T-helper 1 cell treated with Interleukin-12 subunit alpha and Interleukin-12 subunit beta and Interleukin-4 antibody, amounts not matched to agents 30 μg/mL and 1 μg/mL, for 36 hours (primary cell): ENCODE measurements around the gene IVNS1ABP.
"Not testable (repeated sequence)": the region's sequence is repeated elsewhere in the genome, so short reads cannot be mapped to it uniquely, and the experiment has no call there.

Source experiments
- H3K27ac Mint-ChIP-seq: one replicate; pipeline ENCODE4 v1.8.0; 2021; ENCODE audit warnings: mild to moderate bottlenecking, mixed read lengths
- H3K27me3 Mint-ChIP-seq: one replicate; pipeline ENCODE4 v1.8.0; 2021; ENCODE audit warnings: low read depth, mixed read lengths
- H3K36me3 Mint-ChIP-seq: one replicate; pipeline ENCODE4 v1.8.0; 2021; ENCODE audit warnings: low read depth, mixed read lengths
- H3K4me1 Mint-ChIP-seq: one replicate; pipeline ENCODE4 v1.8.0; 2021; ENCODE audit warnings: low read depth, mixed read lengths
- H3K4me3 Mint-ChIP-seq: one replicate; pipeline ENCODE4 v1.8.0; 2021; ENCODE audit warnings: mild to moderate bottlenecking, moderate library complexity, mixed read lengths
- H3K9me3 Mint-ChIP-seq: one replicate; pipeline ENCODE4 v1.8.0; 2021; ENCODE audit warnings: mixed read lengths

Gene IVNS1ABP

DNA sequence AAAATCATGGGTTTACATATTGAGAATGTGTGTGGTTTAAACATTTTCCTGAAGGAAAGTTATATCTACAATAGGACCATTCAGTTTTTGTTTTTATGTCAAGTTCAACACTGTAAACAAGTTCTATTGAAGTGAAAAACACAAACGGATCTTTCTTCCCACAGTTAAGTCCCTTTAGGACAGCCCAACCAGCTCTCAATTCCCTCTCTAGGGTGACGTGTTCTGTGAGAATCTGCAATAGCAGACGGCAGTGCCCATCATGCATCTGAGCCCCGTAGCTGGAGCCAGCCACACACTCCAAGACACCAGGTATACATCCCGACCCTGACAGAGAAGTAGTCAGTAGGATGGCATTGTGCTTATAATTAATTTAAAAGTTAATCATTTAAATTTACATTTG lies 26.3 kb upstream of the IVNS1ABP start:
- peaks cover 8% of the 10 kb centered on the region for H3K36me3 Mint-ChIP-seq
- peaks cover 39% of the 10 kb centered on the region for H3K4me1 Mint-ChIP-seq
- no peak overlapping the region for H3K4me3 Mint-ChIP-seq
- H3K27ac Mint-ChIP-seq = no peak overlapping the region
- no peaks in the 10 kb centered on the region for H3K27me3 Mint-ChIP-seq
- no peaks in the 10 kb centered on the region for H3K9me3 Mint-ChIP-seq

DNA sequence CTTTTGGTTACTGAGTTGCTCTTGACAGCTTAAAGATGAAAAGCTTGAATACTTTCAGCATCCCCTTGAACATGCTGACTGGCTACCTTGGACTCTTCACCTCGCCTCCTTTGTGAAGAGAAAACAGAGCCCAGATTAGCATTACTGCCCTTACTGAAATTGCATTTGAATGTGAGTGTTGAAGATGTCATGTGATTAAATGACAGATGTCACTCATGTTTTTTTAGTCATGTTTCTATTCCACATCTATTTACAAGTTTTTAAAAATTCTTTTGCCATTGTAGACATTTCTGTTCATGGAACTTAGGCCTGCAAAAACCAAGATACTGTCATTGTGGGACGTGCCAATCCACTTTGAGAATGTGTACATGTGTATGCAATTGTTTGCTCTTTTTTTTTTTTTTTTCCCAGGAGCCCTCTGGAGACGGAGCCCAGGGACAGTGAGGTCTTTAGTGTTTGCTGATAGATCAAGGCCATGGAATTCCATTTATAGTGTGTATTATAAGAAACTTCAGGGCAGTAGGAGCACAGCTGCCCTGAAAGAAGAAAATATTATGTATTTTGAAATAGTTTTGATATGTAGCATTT lies 25.7 kb upstream of the IVNS1ABP start:
- Mint-ChIP-seq H3K4me1 (peaks cover 40% of the 10 kb centered on the region), H3K36me3 (peaks cover 8% of the 10 kb centered on the region), H3K27me3 (no peaks in the 10 kb centered on the region), H3K27ac (no peak overlapping the region), H3K9me3 (no peaks in the 10 kb centered on the region), H3K4me3 (no peak overlapping the region)

DNA sequence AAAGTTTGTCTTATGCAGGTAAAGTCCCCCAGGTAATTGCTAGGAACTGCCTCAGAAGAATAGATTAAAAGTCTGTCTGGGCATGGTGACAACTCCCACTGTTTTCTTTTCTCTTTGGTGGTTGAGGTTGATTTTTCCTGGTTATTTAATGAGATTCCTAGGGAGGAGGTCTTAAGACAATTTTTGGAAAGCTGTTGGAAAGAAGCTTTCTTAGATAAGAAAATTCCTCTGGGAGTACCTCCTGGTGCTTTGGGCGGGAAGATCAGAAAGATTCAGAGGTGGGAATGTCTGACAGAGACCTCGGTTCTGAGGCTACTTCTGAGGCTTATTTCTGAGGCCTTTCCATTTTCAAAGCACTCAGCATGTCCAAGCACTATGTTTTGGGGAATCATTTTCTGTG lies 25.0 kb upstream of the IVNS1ABP start:
- H3K4me3 Mint-ChIP-seq = no peak overlapping the region
- peaks cover 43% of the 10 kb centered on the region for H3K4me1 Mint-ChIP-seq
- no peak overlapping the region for H3K27ac Mint-ChIP-seq
- H3K36me3 Mint-ChIP-seq = peaks cover 8% of the 10 kb centered on the region
- H3K9me3 Mint-ChIP-seq = no peaks in the 10 kb centered on the region
- no peaks in the 10 kb centered on the region for H3K27me3 Mint-ChIP-seq

DNA sequence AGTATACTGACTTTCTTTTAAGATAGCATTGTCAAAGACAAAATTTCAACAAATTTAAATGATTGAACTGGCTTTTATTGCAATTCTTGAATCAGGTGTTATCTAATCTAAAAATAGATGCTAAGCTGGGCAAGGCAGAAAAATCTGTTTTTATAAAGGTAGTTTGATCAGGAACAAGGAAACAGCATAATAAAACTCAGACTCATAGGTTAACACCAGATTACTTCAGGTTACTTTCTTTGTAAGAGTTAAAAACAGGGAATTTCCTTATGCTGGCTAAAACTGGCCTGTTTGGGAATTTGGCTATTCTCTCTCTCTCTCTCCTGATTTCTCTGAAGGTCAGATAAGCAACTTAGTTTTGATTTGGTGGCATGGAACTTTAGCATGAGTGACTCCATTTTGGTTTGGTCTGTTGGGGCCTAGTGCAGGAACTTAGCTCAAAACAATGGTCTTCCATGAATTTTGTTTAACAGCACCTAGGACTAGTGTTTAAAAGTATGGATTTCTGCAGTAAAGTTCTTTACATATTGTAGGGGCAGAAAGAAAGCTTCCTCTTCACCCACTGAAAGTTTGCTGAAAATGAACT lies 24.2 kb upstream of the IVNS1ABP start:
- Mint-ChIP-seq H3K27me3 (no peaks in the 10 kb centered on the region), H3K36me3 (peaks cover 8% of the 10 kb centered on the region), H3K27ac (no peak overlapping the region), H3K4me1 (peaks cover 43% of the 10 kb centered on the region), H3K4me3 (no peak overlapping the region), H3K9me3 (no peaks in the 10 kb centered on the region)

DNA sequence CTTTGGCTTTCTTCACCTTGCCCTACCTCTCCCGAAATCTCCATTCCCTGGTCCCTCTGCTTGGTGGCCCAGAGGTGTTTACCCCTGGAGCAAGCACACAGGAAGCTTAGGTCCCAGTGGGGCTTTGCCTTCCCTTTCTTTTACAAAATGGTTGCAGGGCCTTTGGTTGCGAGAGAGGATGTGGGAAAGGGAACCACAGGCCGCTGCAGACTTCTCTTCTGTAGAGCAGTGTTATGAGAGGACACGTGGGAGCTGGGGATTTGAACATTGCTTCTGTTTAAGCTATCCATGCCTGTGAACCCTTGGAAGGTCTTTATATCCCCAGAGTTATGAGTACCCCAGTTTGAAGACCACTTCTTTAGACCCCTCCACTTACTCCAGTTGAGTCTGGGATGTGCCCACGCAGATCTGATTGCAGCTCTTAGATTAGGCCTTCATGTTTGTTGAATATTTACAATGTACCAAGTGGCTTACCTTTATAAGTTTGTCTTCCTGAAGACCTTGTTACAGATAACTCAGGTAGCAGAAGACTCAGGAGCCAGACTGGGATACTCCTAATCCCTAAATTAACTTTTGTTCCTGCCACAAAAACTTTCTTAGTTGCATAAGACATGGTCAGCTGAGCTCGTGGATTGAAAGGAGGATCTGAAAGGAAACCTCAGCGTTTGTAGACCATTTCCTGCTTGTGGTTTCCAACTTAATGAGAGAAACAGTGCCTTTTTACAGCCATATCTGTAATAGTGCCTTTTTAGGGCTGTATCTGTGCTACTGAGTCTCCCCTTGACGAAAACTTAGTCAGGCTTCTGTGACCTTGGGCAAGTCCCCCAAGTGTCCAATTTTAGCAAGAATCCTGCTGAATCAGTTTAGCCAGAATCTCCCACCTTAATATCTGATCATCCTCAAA lies 21.9 kb upstream of the IVNS1ABP start:
- H3K36me3 Mint-ChIP-seq = peaks cover 11% of the 10 kb centered on the region
- peaks cover 33% of the 10 kb centered on the region for H3K4me1 Mint-ChIP-seq
- no peaks in the 10 kb centered on the region for H3K9me3 Mint-ChIP-seq
- H3K27ac Mint-ChIP-seq = peak overlapping the region; percentile 55
- no peaks in the 10 kb centered on the region for H3K27me3 Mint-ChIP-seq
- peak overlapping the region; percentile 49 for H3K4me3 Mint-ChIP-seq

DNA sequence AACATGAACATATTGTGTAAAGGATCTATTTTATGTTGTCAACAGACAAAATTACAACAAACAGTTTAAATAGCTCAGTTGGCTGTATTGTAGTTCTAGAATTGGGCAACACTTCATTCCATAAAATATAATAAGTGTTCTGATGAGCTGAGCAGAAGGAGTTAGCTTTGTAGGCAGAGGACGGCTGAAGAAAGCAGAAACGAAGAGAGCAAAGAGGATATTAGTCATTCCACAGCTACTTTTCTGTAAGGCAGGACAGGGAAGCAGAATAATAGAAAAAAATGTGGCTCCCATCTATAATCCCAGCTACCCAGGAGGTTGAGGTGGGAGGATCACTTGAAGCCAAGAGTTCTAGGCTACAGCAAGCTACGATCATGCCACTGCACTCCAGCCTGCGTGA lies 20.2 kb upstream of the IVNS1ABP start:
- H3K36me3 Mint-ChIP-seq = peaks cover 13% of the 10 kb centered on the region
- no peaks in the 10 kb centered on the region for H3K27me3 Mint-ChIP-seq
- H3K9me3 Mint-ChIP-seq = no peaks in the 10 kb centered on the region
- H3K27ac Mint-ChIP-seq = no peak overlapping the region
- no peak overlapping the region for H3K4me3 Mint-ChIP-seq
- H3K4me1 Mint-ChIP-seq = peaks cover 33% of the 10 kb centered on the region

DNA sequence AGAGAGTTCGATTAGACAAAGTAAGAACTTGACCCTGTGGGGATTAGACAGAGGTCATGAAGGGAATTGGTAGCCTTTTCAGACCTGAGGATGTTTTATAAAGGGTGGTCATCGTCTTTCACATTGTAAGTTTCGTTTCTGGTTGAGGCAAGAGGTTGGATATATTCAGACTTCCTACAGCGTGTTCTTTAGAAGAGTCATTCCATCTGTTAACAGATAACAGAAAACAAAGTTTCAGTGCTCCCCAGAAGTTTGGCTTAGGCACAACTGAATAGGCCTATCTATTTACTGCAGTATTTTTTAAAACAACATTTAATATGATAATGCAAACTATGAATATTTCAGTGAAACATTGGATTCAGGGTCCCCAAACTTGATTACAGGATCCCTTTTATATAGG lies 17.1 kb upstream of the IVNS1ABP start:
- Mint-ChIP-seq H3K9me3 (no peaks in the 10 kb centered on the region), H3K36me3 (peaks cover 7% of the 10 kb centered on the region), H3K4me3 (no peak overlapping the region), H3K27me3 (no peaks in the 10 kb centered on the region), H3K4me1 (peaks cover 19% of the 10 kb centered on the region), H3K27ac (no peak overlapping the region)

DNA sequence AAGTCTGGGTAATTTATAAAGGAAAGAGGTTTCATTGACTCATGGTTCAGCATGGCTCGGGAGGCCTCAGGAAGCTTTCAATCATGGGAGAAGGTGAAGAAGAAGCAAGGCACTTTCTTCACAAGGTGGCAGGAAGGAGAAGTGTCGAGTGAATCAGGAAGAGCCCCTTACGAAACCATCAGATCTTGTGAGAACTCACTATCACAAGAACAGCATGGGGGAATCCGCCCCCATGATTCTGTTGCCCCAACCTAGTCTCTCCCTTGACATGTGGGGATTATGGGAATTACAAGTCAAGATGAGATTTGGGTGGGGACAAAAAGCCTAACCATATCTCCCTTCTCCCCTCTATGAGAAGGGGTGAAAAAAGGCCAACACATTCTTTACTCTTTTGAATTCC lies 11.2 kb upstream of the IVNS1ABP start:
- peaks cover 9% of the 10 kb centered on the region for H3K4me1 Mint-ChIP-seq
- H3K4me3 Mint-ChIP-seq = no peak overlapping the region
- no peak overlapping the region for H3K27ac Mint-ChIP-seq
- peaks cover 15% of the 10 kb centered on the region for H3K9me3 Mint-ChIP-seq
- peaks cover 14% of the 10 kb centered on the region for H3K36me3 Mint-ChIP-seq
- no peaks in the 10 kb centered on the region for H3K27me3 Mint-ChIP-seq

DNA sequence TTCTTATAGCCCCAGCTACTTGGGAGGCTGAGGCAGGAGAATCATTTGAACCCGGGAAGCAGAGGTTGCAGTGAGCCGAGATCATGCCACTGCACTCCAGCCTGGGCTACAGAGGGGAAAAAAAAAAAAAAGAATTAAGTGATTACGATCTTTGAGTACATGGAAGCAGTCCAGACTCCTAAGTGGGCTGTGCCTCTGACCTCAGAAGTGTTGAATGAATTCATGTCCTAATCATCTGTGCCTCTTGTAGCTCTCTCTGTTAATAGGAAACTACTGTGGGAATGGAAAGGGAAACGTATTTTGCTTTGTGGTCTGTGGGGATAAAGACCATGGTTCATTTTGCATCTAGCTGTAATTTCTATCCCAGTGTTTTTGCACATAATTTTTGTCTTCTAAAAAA lies 8.4 kb upstream of the IVNS1ABP start:
- Mint-ChIP-seq H3K4me3 (no peak overlapping the region), H3K27me3 (no peaks in the 10 kb centered on the region), H3K9me3 (peaks cover 15% of the 10 kb centered on the region), H3K4me1 (peaks cover 9% of the 10 kb centered on the region), H3K36me3 (peaks cover 28% of the 10 kb centered on the region), H3K27ac (no peak overlapping the region)

DNA sequence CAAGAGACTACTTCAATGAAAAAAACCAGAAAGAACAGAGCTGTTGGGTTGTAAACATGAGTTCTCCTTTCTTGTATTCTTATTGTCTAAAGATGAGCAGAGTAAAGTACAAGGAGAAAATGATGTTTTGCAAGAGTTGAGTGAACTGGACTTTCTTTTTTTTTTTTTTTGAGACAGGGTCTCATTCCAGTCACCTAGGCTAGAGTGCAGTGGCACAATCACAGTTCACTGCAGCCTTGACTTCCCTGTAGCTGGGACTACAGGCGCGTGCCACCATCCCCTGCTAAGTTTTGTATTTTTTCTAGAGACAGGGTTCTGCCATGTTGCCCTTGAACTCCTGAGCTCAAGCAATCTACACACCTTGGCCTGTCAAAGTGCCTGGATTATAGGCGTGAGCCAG lies 7.1 kb upstream of the IVNS1ABP start:
- Mint-ChIP-seq H3K27me3 (no peaks in the 10 kb centered on the region), H3K9me3 (peaks cover 15% of the 10 kb centered on the region), H3K4me1 (peaks cover 14% of the 10 kb centered on the region), H3K27ac (no peak overlapping the region), H3K36me3 (peaks cover 32% of the 10 kb centered on the region), H3K4me3 (no peak overlapping the region)

DNA sequence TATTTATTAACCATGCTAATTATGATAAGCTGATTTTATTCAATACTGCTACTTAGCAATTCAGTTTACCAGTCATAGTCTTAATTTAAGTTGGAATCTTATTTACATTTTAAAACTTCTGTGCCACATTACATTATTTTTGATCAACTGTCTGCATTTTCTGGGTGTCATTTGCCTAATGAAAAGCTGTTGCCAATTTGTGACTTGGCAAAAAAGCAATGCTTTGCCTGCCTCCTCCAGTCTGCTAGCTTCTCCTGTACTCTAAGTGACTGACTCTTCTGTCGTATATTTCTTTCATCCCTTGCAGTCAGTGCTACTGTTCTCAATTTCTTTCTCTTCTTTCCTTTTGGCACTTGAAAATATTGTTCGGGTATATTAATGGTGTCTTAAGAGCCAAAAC lies 5.6 kb upstream of the IVNS1ABP start:
- H3K27ac Mint-ChIP-seq = no peak overlapping the region
- H3K4me3 Mint-ChIP-seq = no peak overlapping the region
- no peaks in the 10 kb centered on the region for H3K27me3 Mint-ChIP-seq
- H3K4me1 Mint-ChIP-seq = peaks cover 17% of the 10 kb centered on the region
- no peaks in the 10 kb centered on the region for H3K9me3 Mint-ChIP-seq
- peaks cover 23% of the 10 kb centered on the region for H3K36me3 Mint-ChIP-seq

DNA sequence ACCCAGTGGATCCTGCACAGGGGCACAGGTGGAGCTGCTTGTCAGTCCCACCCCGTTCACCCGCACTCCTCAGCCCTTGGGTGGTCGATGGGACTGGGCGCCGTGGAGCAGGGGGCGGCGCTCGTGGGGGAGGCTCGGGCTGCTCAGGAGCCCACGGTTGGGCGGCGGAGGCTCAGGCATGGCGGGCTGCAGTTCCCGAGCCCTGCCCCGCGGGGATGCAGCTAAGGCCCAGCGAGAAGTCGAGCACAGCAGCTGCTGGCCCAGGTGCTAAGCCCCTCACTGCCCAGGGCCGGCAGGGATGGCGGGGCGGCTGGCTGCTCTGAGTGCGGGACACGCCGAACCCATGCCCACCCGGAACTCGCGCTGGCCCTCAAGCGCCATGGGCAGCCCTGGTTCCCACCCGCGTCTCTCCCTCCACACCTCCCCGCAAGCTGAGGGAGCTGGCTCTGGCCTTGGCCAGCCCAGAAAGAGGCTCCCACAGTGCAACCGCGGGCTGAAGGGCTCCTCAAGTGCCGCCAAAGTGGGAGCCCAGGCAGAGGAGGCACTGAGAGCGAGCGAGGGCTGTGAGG lies 4.7 kb upstream of the IVNS1ABP start:
- H3K9me3 Mint-ChIP-seq, H3K27ac Mint-ChIP-seq, H3K4me3 Mint-ChIP-seq, H3K27me3 Mint-ChIP-seq: not testable (repeated sequence)
- peaks cover 20% of the 10 kb centered on the region for H3K36me3 Mint-ChIP-seq
- H3K4me1 Mint-ChIP-seq = peaks cover 20% of the 10 kb centered on the region

DNA sequence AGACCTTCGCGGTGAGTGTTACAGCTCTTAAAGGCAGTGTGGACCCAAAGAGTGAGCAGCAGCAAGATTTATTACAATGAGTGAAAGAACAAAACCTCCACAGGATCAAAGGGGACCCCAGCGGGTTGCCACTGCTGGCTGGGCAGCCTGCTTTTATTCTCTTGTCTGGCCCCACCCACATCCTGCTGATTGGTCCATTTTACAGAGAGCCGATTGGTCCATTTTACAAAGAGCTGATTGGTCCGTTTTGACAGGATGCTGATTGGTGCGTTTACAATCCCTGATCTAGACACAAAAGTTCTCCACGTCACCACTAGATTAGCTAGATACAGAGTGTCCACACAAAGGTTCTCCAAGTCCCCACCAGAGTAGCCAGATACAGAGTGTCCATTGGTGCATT lies 4.1 kb upstream of the IVNS1ABP start:
- not testable (repeated sequence) for H3K4me3 Mint-ChIP-seq, H3K27ac Mint-ChIP-seq, H3K27me3 Mint-ChIP-seq, H3K9me3 Mint-ChIP-seq
- peaks cover 20% of the 10 kb centered on the region for H3K36me3 Mint-ChIP-seq
- peaks cover 20% of the 10 kb centered on the region for H3K4me1 Mint-ChIP-seq

DNA sequence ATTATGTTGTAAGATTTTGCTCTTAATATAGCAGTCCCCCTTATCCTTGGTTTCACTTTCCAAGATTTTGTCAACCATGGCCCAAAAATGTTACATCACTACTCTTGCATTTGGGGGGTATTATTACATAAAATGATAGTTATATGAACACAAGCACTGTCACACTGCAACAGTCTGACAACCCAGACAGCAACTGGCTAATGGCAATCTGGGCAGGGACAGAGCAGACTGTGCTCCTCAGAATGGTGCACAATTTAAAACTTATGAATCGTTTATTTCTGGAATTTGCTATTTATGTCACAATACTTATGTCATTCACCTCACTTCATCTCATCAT lies 2.1 kb upstream of the IVNS1ABP start:
- H3K4me1 Mint-ChIP-seq = peaks cover 28% of the 10 kb centered on the region
- peaks cover 30% of the 10 kb centered on the region for H3K36me3 Mint-ChIP-seq
- peak overlapping the region; percentile 14 for H3K4me3 Mint-ChIP-seq
- H3K27me3 Mint-ChIP-seq = no peaks in the 10 kb centered on the region
- H3K27ac Mint-ChIP-seq = no peak overlapping the region
- H3K9me3 Mint-ChIP-seq = no peaks in the 10 kb centered on the region
